HG03575 (cell line): ENCODE measurements around the gene PLEKHG3.
"Not testable (repeated sequence)": the region's sequence is repeated elsewhere in the genome, so short reads cannot be mapped to it uniquely, and the experiment has no call there.

Experiments used
- ATAC-seq: cut with Tn5 transposase; IDR thresholded peaks from one replicate; pipeline ENCODE4 v1.9.1; 2021; ENCODE audit not compliant: unreplicated experiment, insufficient number of reproducible peaks, low FRiP score; ENCODE audit errors: extremely low read depth

Gene PLEKHG3

DNA sequence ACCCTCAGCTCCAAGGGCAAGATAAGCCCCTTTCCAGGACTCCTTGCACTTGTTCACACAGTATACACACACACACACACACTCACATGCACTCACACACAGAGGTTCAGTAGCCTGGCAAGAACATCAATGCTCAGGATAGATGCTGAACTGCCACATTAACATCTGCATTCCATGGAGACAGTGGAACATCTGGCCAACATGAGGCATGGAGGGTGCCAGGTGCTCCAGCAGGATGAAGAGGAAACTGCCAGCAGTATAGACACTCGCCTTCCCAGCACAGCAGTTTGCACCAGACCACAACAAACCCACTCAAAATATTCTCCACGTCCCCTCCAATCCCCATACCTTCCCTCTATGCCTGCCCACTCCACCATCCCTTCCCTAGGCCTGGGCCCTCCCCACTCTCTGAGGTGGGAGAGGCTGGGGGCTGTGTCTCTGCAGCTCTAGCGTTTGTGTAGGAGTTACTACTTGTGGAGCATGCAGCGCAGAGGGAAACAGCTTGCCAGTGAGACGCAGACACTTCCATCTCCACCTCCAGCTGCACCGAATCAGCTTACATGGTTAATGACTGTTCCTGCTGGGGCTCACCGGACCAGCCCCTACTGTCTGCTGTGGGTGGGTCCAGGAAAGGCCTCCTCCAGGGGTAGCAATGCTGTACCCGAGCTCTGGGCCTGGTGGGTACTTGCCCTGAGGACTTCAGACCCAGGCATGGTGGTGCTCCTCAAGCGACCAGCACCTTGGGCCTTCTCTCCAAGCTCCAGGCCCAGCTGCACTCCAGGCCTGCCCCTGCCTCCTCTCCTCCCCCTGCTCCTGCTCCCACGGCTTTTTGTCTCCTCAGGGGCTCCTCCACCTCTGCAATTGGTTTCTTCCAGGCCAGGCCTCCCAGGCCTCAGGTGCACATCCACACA lies 18.6 kb upstream of the PLEKHG3 start:
- no peak for ATAC-seq

DNA sequence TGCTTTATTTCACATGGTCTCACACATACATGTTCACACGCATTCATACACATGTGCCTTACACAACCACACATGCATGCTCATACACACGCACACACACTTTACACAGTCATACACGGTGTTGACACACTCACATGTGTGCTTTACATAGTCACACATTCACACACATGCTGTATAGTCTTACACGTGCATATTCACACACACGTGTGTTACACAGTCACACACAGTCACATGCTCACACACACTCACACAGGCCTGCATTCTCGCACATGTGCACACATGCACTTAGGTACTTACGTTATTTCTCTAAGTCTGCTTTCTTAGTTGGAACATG lies 18.0 kb upstream of the PLEKHG3 start:
- no peak for ATAC-seq

DNA sequence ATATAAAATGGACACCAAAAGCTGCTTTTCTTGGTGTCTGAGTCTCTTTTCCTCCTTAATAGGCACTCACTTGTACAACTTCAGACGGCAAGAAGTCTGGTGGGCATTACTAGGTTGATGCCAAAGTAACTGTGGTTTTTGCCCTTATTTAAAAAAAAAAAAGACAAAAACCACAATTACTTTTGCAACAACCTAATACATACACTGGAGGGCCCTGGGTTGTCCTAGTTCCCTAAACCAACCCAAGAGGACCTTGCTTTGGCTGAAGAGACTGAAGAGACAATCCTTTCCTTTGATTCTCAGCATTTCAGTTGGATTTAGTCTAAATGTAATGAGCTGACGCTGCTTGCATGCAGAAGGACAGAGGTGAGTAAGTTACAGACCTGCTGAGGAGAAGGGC lies 16.2 kb upstream of the PLEKHG3 start:
- ATAC-seq = no peak

DNA sequence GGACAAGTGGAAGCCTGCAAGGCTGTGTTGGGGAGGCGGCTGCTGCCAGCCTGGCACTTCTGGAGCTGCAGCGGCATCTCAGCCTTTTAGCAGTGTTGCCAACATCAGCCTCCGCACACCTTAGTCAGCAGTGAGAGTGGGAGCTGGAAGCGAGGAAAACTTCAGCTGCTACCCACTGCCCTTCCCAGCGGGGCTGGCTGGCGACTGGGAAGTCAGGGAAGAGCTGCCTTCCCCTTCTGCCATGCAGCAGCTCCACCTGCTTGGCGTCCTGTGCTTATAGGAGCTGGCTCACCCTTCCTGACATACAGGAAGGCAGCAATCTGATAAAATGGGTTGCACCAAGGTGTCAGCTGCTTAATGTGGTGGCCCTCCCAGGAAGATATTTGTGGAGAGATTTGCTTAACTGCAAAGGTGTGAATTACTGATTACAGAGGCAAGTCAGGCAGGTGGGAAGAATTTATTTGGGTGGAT lies 15.4 kb upstream of the PLEKHG3 start:
- ATAC-seq = no peak

- ATAC-seq = no peak
Observed at GRCh38 chr14:64689289-64689688, 14.9 kb upstream of the PLEKHG3 start.

DNA sequence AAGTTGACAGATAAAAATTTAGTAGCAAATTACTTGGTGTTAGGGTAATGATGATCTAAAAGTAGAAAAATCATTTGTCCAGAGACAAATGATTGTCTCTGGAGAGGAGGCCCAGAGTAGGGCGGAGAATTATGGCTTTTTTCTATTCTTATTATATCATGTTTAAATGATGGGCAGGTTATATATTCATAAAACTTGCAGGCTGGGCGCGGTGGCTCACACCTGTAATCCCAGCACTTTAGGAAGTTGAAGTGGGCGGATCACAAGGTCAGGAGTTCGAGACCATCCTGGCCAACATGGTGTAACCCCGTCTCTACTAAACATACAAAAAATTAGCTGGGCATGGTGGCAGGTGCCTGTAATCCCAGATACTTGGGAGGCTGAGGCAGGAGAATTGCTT lies 13.6 kb upstream of the PLEKHG3 start:
- not testable (repeated sequence) for ATAC-seq

- no peak for ATAC-seq
Observed at GRCh38 chr14:64691376-64691775, 12.8 kb upstream of the PLEKHG3 start.

DNA sequence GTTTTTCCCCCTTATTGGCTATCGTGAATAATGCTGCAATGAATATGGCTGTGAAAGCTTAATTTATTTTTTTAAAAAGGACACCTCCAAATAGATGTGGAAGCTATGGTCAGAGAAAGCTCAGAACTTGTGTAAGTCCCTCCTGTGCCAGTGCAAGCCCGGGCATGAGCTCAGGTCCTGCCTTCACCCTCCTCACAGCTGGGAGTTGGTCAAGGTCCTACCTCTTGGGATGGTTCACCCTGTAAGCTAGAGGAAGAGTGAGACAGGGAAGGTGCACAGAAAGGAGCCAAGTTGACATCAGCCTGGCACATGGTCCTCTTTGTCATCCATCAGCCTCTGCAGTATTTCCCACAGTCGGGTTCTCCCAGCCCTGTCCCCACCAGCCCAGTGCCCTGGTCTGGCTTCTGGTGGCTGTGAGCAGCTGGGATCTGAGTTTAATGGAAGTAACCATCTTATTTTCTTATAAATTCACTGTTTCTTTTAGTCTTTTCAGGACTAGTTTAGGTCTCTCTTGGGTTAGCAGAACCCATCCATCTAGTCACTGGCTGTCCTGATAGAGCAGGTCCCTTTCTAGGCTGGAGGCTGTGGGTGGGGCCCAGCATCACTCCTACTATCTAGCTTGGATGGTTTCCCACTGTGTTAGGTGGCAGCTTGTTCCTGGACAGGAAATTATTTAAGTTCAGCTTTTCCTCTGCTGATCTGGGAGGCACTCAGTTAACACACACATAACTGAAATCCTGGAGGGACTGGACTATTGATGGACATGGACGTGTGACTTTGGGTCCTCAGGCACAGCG lies 11.8 kb upstream of the PLEKHG3 start:
- ATAC-seq = no peak

GRCh38 chr14:64692986-64693809 lies 11.0 kb upstream of the PLEKHG3 start:
- ATAC-seq = no peak

DNA sequence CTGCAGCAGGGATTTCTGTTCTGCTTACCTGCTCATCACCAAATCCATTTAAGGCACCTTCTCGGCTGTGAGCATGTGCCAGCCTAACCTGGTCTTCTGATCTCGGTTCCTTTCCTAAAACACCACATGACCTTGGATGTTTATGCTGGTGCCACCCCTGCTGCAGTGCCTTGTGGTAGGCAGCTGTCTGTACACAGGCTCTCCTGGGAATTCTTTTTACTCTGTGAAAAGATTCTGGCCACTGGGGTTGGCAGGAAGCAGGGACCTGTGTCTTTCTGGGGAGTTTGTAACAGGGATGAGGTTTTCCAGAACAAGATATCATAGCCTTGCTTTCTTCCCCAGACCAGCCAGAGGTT lies 10.4 kb upstream of the PLEKHG3 start:
- ATAC-seq = no peak

DNA sequence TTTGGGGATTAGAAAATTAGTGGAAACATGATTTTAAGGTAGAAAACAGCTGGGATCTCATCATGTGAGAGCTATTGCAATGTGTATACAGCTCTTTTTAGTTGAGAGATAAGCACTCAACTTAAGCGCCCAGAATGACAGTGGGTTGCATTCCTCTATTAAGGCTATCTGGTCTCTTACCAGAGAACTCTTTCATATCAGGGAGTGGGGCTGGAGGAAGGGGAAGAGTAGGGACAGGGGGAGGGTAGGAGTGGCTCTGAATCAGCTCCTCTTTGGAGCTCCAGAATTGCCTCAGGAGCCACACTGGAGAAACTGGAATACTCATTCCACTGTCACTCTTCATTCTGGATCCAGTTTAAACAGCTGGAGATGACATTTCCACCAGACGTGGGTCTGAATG lies 9.2 kb upstream of the PLEKHG3 start:
- ATAC-seq = no peak

DNA sequence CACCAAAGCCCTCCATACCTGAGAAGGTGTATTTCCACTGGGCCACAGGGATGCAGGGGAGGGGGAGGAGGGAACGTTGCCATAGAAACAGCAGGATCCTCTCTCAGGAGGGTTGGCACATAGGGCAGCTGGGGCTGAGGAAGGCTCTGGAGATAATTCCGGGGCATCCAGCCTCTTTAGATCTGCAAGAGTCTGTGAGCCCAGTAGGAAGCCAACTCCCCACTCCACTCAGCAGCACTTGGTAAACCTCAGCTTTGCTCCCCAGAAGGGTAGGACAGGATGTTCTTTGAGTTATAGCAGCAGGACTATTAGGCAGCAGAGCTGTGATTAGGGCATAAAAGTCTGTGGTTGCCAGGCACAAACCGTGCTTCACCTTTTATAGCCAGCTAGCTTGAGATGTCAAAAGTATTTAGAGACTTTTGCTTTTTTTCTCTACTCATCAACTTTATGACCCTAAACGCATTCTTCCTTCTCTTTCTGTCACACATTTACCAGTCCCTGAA lies 7.8 kb upstream of the PLEKHG3 start:
- no peak for ATAC-seq

GRCh38 chr14:64698903-64699302 lies 5.3 kb upstream of the PLEKHG3 start:
- ATAC-seq = no peak

- ATAC-seq = no peak
Observed at GRCh38 chr14:64700290-64700689, 3.9 kb upstream of the PLEKHG3 start.

- no peak for ATAC-seq
Observed at GRCh38 chr14:64700894-64701293, 3.3 kb upstream of the PLEKHG3 start.

DNA sequence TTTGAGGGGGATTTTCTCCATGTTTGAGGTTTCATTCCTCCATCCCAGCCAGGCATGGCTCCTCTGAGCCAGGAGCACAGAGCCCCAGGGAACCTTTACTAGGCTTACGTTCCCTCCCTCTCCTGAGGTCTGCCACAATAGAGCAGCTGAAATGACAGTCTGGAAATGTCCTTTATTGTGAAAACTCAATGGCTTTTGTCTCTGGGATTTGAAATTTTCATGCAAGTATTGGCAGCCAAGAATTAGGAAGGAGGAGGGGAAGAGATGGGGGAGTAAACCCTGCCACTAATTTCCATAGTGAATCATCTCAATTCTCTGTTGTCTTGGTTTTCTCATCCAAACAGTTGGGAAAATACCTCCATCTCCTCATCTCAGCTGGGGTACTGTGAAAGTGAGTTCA lies 2.6 kb upstream of the PLEKHG3 start:
- no peak for ATAC-seq

DNA sequence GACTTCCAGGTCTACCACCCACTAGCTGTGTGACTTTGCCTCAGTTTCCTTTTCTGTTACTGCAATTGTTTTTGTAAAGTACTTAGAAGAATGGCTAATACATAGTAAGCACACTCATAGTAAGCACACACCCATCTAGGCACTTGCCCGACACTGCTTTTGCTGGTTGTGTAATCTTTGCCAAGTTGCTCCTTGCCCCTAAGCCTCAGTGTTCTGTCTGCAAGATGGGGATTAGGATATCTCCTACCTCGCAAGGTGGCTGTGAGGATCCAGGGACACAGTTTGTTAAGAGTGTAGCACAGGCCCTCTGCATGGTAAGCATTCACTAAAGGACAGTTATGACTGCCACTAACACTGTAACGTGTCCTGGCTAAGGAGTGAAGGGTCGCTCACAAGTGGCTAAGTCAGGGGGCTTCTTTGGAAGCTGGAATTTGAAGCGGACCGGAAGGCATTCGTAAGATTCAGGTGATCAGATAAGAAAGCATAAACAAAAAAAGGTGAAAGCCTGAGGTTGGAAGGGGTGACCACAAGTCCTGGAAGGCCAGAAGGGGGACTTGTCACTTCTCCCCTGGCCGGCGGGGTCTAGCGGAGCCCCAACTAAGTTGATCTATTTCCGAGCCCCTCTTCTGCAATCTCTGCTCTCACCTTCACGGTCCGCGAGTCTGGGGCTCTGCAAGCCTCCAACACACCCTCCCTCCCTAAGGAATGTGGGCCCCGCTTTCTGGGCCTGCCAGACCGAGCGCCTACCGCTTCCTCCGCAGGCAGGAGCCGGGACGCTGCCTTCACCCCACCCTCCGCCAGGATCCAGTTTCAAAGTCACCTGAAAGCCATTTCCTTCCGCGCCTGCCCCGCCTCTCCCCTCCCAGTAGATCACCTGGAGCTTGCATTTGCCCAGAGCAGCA lies 1.5 kb upstream of the PLEKHG3 start:
- no peak for ATAC-seq

DNA sequence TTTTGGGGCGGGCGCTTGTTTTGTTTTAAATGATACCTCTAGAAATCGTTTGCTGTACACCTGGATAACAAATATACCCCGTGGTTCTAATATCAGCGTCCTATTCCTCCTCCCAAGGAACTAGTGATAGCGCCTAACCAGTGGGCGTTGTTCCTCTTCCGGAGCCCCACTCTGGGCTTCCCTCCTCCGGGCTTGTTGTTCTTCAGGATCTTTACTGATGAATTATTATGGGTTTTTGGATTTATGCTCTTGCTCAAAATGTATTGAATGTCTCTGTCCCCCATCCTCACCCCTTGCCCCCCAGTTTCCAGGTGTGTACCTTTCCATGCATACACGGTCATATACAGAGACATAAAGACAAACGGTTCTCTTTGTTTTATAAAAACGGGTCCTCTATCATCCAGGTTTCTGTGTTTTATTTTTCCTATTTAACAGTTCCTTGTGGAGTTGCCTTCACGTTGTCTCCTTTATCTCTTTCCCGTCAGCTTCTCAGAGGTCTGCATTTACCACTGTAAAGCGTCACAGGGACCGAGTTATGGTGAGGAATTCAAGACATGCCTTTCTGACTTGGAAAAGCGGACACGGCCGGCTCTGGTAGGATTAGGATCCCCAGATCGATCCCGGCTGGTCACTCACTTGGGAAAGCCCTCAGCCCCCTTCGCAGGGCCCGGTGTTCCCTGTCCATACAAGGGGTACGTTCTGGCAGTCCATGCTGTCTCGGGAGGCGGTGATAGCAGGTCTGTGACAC lies 655 bp upstream of the PLEKHG3 start:
- no peak for ATAC-seq
